GM19240 (cell line): ENCODE data around the gene SNX27.
A peak's percentile ranks its signal among the peaks of the same experiment; 100 is the strongest.
"Not testable (repeated sequence)": the region's sequence is repeated elsewhere in the genome, so short reads cannot be mapped to it uniquely, and the experiment has no call there.

ENCODE experiments used
- DNase-seq: peaks from one replicate; pipeline ENCODE4 v3.0.0; 2011; ENCODE audit warnings: low spot score; ENCODE audit not compliant: insufficient read length

The SNX27 gene

DNA sequence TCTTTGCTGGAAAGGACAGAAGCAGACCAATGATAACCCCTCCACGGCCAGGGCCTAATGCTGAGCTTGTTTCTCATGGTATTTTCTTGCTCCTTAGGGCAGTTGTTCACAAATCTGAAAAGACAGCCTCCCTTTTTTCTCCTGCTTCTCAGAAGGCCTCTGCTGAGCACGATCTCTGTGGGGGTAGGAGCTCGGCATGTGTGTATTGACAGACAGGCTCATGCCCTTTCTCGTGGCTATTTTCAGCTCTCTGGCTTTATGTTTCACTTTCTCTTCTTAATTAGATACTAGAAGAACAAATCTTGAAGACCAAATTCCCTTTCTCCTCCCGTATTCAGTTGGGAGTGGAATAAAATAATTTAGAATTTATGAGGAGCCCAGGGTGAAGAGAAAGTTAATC, 108.7 kb downstream of the SNX27 start:
- peak; percentile 68 for DNase-seq

DNA sequence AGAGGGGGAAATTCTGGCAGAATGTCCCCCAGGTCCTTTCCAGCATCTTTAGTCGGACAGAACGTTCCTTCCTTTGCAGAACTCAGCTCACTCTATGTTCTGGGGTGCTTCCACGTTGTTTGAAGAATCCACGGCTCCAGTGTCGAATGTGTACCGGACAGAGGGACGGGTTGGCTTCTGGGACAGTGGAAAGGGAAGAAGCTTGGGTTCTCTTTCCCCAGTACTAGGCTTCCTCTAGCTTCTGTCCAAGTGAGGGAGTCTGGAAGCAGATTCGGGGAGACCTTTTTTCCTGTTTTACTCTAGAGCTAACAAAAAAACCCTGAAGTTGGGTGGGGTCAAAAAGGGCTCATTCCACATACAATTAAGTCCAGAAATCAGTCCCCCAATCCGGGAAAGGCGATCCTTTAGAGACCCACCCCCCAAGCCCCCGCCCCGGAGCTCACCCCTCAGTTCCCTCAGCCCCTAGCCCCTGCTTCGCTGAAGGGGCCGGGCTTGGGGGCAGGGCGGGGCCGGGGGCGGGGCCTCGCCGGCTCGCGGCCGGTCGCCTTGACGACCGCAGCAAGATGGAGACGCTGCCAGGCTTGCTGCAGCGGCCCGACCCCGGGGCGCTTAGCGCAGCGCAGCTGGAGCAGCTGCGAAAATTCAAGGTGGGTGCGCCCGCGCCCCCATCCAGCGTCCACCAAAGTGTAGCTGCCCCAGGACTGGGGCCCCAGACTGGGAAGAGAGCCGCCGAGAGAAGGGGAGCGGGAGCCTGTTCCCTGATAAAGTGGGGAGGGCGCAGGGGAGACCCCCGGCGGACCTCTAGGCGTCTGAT, 109.3 kb downstream of the SNX27 start, which contains the start of gene RIIAD1:
RIIAD1 (plus strand) TSS at position 549 of the 814 bp plus-strand sequence; CDS start at position 564, 15 bp downstream.
- DNase-seq, result peak; percentile 93

DNA sequence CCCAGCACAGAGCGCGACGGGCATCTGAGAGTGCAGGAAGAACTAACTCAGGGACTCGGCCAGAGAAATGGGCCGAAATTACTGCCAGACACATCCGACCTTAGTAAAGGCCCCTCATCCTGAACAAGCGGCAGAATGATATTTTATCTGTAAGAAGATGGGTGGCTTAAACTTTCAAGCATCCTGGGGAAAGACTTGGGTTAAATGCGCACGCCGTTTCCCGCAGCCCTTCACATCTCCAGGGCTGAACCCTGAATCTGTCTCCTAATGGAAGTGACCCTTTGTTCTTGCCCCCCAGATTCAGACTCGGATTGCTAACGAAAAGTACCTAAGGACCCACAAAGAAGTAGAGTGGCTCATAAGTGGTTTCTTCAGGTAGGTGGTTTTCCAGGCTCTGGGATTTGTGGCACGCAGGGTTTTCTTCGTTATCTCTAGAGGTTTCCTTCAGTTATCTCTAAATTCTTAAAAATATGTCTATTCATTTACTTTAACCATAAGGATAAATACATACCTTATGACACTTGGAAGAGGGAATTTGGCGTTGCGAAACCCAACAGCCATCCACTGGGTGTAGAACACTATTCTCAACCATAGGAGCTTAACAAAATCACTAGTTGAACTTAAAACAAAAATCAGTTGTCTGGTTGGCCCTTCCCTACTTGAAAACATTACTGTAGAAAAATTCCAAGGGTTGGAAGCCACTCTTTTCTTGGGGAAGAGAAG, 110.1 kb downstream of the SNX27 start:
- no peak for DNase-seq

DNA sequence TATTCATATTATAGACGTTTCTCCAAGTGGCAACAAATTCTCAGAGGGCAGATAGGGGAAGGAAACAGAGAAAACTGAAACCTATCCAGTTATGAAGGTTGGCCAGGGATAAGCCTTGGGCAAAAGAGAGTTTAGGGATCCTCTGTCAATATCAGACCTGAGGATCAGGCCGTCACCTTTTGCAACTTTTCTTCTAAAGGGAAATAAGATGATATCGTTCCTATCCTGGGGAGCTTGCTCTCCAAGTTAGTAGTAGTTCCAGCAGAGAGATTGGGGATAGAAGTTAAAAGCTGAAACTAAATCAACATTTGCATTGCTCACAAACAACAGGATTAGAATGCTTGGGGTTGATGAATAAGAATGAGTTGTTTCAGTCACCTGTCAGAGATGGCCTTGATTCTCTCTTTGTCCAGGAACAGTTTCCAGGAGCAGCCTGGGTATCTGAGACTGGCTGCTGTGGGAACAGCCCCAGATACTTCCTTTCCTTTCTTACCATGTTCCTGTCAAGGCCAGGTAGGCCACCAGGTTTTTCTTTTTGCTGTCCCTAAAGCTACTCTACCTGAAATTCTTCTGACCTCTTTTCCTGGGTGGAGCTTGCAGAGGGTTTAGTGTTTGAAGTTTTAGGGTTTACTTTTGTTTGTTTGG, 112.0 kb downstream of the SNX27 start:
- no peak for DNase-seq

GRCh38 chr1:151728151-151729054, 116.6 kb downstream of the SNX27 start:
- no peak for DNase-seq

DNA sequence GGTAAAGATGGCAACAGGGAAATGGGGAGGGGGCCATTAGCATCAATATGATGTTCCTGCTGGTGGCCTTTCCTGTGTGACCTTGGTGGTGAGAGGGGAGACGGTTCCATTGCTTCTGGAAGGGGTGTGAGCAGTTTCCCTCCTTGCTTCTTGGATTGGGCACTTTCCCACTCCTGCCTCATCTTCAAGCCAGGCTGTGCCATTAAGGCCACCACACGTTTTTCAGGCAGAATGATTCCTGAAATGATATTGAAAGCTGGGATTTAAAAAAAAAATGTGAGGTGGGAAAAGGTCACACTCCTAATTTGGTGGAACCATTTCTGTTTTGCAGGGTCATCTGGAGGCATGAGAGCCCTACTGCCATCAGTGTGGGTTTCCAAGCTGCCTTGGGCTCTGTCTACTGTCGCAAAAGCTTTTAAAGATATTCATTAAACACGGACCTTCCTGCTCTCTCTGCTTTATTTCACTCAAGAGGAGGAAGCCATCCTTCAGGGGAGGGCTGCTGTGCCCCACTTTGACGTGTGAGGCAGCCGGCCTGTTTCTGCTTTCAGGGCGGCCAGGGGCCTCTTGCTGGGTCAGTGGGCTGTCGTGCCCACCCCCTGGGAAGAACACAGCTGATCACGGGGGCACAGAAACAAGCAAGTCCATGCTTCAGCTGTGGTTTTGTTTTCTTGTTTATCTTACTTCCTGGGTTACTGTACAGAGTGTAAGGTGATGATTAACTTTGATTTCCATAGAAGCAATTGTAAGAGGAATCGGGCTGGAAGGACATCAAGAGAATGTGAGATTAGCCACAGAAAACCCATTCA, 117.5 kb downstream of the SNX27 start:
- no peak for DNase-seq

DNA sequence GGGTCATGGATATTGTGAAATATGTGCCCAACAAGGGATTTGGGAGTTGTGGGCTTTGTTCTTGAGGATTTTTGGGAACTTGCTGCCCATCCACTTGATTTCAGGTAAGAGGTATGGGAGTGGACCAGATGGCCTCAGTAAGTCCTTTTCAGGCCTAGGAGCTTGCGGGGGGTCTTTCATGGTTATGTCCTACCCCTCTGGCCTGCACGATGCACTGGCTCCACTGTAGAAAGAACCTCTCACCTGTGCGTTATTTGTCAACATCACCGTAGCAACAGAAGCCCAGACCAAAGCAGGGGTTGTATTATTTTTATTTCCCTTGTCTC, 118.1 kb downstream of the SNX27 start:
- DNase-seq, result no peak

- DNase-seq, result no peak
These were observed 121.3 kb downstream of the SNX27 start for GRCh38 chr1:151733126-151733525.

- DNase-seq, result not testable (repeated sequence)
These were observed 122.1 kb downstream of the SNX27 start for GRCh38 chr1:151733995-151734394.

DNA sequence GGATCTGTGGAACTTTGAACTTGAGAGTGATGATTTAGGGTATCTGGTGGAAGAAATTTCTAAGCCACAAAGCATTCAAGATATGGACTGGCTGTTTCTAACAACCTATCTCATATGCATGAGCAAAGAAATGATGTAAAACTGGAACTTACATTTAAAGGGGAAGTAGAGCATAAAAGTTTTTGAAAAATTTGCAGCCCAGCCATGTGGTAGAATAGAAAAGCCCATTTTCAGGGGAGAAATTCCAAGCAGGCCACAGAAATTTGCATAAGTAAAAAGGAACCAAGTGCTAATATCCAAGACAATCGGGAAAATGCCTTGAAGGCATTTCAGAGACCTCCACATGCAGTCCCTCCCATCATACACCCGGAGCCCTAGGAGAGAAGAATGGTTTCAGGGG, 125.2 kb downstream of the SNX27 start:
- no peak for DNase-seq

GRCh38 chr1:151737479-151737878, 125.6 kb downstream of the SNX27 start:
- no peak for DNase-seq

GRCh38 chr1:151739590-151740355, 127.9 kb downstream of the SNX27 start:
- DNase-seq, result no peak

- DNase-seq, result no peak
These were observed 129.7 kb downstream of the SNX27 start for GRCh38 chr1:151741516-151741915.
